ENCODE data around the gene SMOC2. TPM values are rescaled to one million over a fixed set of nuclear protein-coding genes. Genes with fewer than 3 reads are reported as not detected.

The SMOC2 gene
- polyA plus RNA-seq, 2 of the 4 experiments (the other 2 are of a cell fraction) = not detected

DNA sequence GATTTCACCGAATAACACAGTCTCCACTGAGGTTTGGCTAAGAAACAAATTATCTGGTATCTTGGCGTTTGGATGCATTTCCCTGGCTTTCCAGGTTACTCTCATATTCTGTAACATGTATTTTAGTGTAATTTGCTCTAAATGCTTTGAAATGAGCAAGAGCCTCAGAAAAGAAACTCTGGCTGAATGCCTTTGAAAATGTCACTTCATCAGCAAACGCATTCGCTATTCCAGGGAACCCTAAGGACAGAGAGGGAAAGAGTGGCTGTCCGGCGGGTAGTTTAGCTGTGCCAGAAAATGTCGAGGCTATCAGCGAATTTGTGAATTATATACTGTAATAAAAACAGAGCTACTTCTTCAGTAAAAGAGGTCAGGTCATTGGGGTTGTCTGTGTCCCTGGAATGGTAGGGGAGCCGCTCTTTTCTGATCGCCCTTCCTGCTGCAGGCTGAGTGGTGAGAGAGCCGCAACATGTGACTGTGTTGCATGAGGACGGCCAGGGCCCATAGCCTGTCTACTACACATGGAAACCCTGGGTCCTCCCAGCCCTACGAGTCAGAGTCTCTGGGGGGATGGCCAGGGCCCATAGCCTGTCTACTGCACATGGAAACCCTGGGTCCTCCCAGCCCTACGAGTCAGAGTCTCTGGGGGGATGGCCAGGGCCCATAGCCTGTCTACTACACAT is 57.3 kb downstream of the SMOC2 start:
- ChIA-PET CTCF (no interaction called here), POLR2A (no interaction called here)
- WGBS (ENCODE audit: missing lambda C conversion rate) = 63% methylated on average over 12 of the region's 14 CpGs
- Histone ChIP-seq H3K4me2 (no peak overlapping the region), H3K9me3 (no peaks in the 10 kb centered on the region), H3K27ac (no peak overlapping the region), H3K4me3 (no peak overlapping the region), H3K4me1 (no peaks in the 10 kb centered on the region)
- DNase-seq (ENCODE audit: low read depth in 1 of 2, low spot score in 1 of 2) = no peak
- no peak for TF ChIP-seq TP53 (CRISPR knock-in tag; IDR thresholded peaks at IDR 0.05)
- TF ChIP-seq JUNB (IDR thresholded peaks at IDR 0.05) = no peak
- TF ChIP-seq JUN (IDR thresholded peaks at IDR 0.05) = no peak
- TF ChIP-seq ZC3H11A (IDR thresholded peaks at IDR 0.05) = no peak
- TF ChIP-seq, protein P1, sequence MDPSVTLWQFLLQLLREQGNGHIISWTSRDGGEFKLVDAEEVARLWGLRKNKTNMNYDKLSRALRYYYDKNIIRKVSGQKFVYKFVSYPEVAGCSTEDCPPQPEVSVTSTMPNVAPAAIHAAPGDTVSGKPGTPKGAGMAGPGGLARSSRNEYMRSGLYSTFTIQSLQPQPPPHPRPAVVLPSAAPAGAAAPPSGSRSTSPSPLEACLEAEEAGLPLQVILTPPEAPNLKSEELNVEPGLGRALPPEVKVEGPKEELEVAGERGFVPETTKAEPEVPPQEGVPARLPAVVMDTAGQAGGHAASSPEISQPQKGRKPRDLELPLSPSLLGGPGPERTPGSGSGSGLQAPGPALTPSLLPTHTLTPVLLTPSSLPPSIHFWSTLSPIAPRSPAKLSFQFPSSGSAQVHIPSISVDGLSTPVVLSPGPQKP (IDR thresholded peaks at IDR 0.05; ENCODE audit: low read depth, low read length) = no peak
- no peak for TF ChIP-seq RARB (CRISPR knock-in tag; IDR thresholded peaks at IDR 0.05)
- TF ChIP-seq, protein P2, sequence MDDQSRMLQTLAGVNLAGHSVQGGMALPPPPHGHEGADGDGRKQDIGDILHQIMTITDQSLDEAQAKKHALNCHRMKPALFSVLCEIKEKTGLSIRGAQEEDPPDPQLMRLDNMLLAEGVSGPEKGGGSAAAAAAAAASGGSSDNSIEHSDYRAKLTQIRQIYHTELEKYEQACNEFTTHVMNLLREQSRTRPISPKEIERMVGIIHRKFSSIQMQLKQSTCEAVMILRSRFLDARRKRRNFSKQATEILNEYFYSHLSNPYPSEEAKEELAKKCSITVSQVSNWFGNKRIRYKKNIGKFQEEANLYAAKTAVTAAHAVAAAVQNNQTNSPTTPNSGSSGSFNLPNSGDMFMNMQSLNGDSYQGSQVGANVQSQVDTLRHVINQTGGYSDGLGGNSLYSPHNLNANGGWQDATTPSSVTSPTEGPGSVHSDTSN (IDR thresholded peaks at IDR 0.05) = no peak
- no peak for TF ChIP-seq HOXB5 (CRISPR knock-in tag; IDR thresholded peaks at IDR 0.05)
- TF ChIP-seq ZSCAN20 (CRISPR knock-in tag; IDR thresholded peaks at IDR 0.05) = no peak
- no peak for TF ChIP-seq ZFP36 (IDR thresholded peaks at IDR 0.05; ENCODE audit: borderline replicate concordance, partially characterized antibody)
- TF ChIP-seq, protein P3, sequence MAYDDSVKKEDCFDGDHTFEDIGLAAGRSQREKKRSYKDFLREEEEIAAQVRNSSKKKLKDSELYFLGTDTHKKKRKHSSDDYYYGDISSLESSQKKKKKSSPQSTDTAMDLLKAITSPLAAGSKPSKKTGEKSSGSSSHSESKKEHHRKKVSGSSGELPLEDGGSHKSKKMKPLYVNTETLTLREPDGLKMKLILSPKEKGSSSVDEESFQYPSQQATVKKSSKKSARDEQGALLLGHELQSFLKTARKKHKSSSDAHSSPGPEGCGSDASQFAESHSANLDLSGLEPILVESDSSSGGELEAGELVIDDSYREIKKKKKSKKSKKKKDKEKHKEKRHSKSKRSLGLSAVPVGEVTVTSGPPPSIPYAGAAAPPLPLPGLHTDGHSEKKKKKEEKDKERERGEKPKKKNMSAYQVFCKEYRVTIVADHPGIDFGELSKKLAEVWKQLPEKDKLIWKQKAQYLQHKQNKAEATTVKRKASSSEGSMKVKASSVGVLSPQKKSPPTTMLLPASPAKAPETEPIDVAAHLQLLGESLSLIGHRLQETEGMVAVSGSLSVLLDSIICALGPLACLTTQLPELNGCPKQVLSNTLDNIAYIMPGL (CRISPR knock-in tag; IDR thresholded peaks at IDR 0.05; ENCODE audit: borderline replicate concordance) = no peak
- no peak for TF ChIP-seq HOXB13 (CRISPR knock-in tag; IDR thresholded peaks at IDR 0.05; ENCODE audit: low read depth)
- no peak for TF ChIP-seq GATA3 (IDR thresholded peaks at IDR 0.05; ENCODE audit: borderline replicate concordance)
- no peak for TF ChIP-seq NFE2L2 (conservative IDR thresholded peaks at IDR 0.05; ENCODE audit: low read length)
- TF ChIP-seq HEYL (CRISPR knock-in tag; IDR thresholded peaks at IDR 0.05) = no peak
- no peak for TF ChIP-seq NPAS2 (CRISPR knock-in tag; IDR thresholded peaks at IDR 0.05; ENCODE audit: borderline replicate concordance)
- no peak for FAIRE-seq
- ATAC-seq = no peak

GRCh38 chr6:168499045-168499650 is 58.2 kb downstream of the SMOC2 start:
- no peak overlapping the region for H3K4me3 ChIP-seq
- H3K4me2 ChIP-seq = no peak overlapping the region
- H3K4me1 ChIP-seq = no peaks in the 10 kb centered on the region
- H3K9me3 ChIP-seq = no peaks in the 10 kb centered on the region
- WGBS (ENCODE audit: missing lambda C conversion rate) = 53% methylated on average over 12 of the region's 13 CpGs
- ChIA-PET POLR2A (no interaction called here), CTCF (no interaction called here)
- DNase-seq (ENCODE audit: low read depth in 1 of 2, low spot score in 1 of 2) (no peak), ATAC-seq (no peak), FAIRE-seq (no peak)
- TF ChIP-seq FOSB (CRISPR knock-in tag; IDR thresholded peaks at IDR 0.05) = no peak
- H3K27ac ChIP-seq = no peak overlapping the region

GRCh38 chr6:168500519-168500918 is 59.5 kb downstream of the SMOC2 start:
- 43% methylated on average over 11 of the region's 14 CpGs for WGBS (ENCODE audit: missing lambda C conversion rate)
- ChIA-PET CTCF (no interaction called here), POLR2A (no interaction called here)
- TF ChIP-seq HEYL (CRISPR knock-in tag; IDR thresholded peaks at IDR 0.05) (no peak), CBX2 (IDR thresholded peaks at IDR 0.05; ENCODE audit: borderline replicate concordance, low read depth) (no peak), HOXA7 (CRISPR knock-in tag; IDR thresholded peaks at IDR 0.05) (no peak), POLR2A (IDR thresholded peaks at IDR 0.05; ENCODE audit: low read length) (no peak), CHD4 (IDR thresholded peaks at IDR 0.05; ENCODE audit: borderline replicate concordance) (no peak), NR3C1 (IDR thresholded peaks at IDR 0.05) (no peak)
- Histone ChIP-seq H3K9me3 (no peaks in the 10 kb centered on the region), H3K27ac (no peak overlapping the region), H3K4me1 (no peaks in the 10 kb centered on the region), H3K4me3 (no peak overlapping the region), H3K4me2 (no peak overlapping the region)
- DNase-seq (ENCODE audit: low read depth in 1 of 2, low spot score in 1 of 2) (no peak), ATAC-seq (no peak), FAIRE-seq (no peak)

All from A549 (cell line).